GM18951 (cell line): ENCODE measurements around the gene SMCO1.
"Not testable (repeated sequence)": the region's sequence is repeated elsewhere in the genome, so short reads cannot be mapped to it uniquely, and the experiment has no call there.

ENCODE experiments used
- POLR2A ChIP-seq: IDR thresholded peaks from 4 replicates; pipeline ENCODE4 v1.6.1; 2011; ENCODE audit warnings: mild to moderate bottlenecking; ENCODE audit not compliant: insufficient read length, insufficient read depth; ENCODE audit errors: extremely low read depth
- in situ Hi-C: fragments of 300-500 bp; cut with MboI; formaldehyde crosslinking; loops from one replicate; pipeline ENCODE4 v1.12.0; 2022; ENCODE audit warnings: low sequenced_read_pairs, mixed read lengths, inconsistent platforms; ENCODE audit not compliant: unreplicated experiment

SMCO1 gene, protein sequence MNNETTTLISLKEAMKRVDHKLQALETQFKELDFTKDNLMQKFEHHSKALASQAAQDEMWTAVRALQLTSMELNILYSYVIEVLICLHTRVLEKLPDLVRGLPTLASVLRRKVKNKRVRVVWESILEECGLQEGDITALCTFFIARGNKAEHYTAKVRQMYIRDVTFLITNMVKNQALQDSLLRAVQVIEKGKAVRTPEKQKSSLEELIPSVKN

DNA sequence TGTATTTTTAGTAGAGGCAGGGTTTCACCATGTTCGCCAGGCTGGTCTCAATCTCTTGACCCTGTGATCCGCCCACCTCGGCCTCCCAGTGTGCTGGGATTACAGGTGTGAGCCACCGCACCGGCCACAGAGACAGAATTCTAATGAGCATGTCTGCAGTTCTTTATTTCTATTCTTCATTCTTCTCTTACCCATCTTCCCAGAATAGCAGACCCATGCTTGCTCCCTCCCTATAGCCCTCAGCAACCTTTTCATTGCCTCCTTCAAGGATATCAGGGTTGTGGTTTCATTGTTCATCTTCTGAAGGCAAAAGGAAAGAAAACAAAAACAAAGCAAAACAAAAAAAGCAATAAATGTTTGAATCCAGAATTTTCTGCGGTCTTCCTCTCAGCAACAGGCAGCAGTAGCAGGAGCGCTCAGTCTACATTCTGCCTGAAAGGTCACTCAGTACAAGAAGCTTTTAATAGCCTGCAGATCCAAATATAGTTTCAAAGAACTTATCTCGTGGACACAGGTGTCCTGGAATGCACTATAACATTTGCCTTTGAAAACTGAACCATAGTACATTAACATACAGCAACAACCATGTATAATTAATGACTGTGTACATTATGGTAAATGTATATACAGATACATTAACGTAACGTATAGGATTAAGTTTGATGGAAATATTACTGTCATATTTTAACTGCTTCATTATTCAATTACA, at the start of gene SMCO1:
Gene SMCO1, minus strand, starts transcription at position 434 of the 709 bp plus-strand sequence. Its CDS starts 137 bp downstream, at position 297.
- no peak for TF ChIP-seq POLR2A
- in situ Hi-C loops: no loop called here

DNA sequence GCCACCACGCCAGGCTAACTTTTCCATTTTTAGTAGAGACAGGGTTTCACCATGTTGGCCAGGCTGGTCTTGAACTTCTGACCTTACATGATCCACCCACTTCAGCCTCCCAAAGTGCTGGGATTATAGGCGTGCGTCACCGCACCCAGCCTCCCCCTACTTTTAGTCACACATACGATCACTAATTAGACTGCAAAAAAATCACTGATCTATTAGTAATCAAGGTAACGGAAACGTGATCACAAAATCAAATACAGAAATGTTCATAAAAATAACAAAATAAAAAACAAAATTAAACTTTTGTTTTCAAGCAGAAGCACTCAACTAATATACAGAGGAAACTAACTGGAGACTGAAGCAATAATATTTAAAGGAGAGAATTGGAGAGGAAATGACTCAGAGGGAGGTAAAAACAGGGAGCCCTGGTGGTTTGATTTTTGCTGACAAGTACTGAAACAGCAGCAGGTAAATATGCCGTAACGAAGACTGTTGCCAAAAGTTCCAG, 48.6 kb upstream of the SMCO1 start:
- in situ Hi-C loops: no loop called here
- no peak for TF ChIP-seq POLR2A

DNA sequence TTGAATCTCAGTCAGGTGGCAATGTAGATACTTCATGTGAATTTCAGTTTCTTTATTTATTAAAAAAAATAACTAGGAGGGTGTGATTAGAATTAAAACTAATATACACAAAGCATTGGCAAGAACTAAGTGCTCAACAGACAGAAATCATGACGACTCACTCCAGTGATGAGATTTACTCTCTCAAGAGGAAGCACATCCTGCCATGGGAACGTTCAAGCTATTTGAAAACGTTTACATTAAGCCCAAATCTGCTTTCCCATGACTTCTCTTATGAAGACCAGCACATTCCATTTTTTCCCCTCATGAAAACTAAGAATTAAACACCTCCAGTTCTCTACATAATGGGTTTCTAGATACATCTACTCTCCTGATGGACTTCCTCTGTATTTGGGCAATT, 44.7 kb upstream of the SMCO1 start:
- TF ChIP-seq POLR2A: no peak
- in situ Hi-C loops: no loop called here

DNA sequence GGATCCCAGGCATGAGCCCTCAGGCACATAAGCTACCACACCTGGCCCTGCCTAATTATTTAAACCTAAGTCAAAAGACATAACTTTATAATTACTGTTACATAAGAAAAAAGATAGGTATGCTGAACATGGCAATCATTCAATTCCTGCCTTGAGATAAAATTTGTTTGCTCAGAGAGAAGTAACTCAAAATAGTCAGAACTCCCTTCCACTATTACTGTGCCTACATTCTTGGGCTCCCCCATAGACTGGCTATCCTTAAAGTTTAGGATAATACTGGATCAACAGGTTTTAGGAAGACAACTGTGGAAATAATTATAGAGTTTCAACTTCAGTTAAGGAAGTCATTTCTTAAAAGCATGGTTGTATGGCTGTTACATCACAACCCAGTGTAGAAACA, 43.3 kb upstream of the SMCO1 start:
- no peak for TF ChIP-seq POLR2A

DNA sequence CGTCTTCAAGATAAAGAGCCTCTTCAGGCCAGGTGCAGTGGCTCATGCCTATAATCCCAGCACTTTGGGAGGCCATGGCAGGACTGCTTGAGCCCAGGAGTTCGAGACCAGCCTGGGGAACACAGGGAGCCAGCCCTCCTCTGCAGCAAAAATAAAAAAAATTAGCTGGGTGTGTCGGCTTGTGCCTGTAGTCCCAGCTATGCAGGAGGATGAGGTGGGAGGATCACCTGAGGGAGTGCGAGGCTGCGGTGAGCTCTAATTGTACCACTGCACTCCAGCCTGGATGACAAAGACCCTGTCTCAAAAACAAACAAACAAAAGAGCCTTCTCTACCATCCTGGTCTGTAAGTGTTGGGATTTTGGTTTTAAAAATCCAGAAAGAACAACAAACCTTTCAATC, 42.1 kb upstream of the SMCO1 start:
- no peak for TF ChIP-seq POLR2A
- in situ Hi-C loops: no loop called here

More for the DNA sequence above, 43.3 kb upstream of the SMCO1 start:
- in situ Hi-C loops: no loop called here

DNA sequence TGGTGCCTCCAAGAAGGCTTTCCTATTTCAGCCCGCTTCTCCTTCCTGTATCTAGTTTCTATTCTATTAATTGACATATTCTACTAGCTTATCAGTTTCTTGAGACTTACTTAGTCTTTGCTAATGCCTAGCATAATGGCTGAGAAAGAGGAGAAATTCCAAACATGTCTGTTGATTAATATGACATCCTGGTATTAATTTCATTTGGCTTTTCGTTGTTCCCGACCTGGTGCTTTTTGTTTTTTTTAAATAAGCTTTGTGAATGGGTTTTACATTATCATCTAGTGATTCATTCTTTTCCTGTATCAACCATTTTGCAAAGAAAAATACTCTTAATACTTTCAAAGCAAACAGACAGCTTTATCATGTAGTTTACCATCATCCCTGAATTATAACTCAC, 40.1 kb upstream of the SMCO1 start:
- TF ChIP-seq POLR2A: no peak
- in situ Hi-C loops: no loop called here

DNA sequence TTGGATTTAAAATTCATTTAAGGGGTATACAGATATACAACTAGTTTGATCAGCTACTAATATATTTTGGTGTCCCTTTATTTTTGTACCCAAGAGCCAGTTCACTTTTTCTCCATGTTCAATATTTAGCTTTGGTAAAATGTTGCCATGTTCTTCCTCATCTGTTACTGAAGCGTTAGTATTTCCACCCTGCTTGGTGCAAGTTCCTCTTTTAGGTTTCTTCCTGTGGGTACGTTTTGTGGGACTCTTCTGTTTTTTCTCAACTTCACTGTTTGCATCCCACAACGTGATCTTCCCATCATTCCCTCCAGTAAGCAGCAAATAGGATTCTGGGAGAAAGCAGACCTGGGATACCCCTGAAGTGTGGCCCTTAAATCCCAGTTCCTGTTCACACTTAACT, 39.1 kb upstream of the SMCO1 start:
- no peak for TF ChIP-seq POLR2A
- in situ Hi-C loops: no loop called here

DNA sequence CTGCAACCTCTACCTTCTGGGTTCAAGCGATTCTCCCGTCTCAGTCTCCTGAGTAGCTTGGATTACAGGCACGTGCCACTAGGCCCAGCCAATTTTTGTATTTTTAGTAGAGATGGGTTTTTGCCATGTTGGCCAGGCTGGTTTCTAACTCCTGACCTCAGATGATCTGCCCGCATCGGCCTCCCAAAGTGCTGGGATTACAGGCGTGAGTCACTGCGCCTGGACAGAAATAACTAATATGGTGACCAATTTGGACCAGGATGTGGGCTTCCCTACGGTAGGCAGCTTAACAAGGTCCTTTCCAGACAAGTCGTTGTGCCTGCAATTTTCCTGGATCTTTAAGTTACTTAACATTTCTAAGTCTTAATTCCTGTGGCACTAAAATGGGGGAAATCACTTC, 38.4 kb upstream of the SMCO1 start:
- TF ChIP-seq POLR2A: no peak
- in situ Hi-C loops: no loop called here

DNA sequence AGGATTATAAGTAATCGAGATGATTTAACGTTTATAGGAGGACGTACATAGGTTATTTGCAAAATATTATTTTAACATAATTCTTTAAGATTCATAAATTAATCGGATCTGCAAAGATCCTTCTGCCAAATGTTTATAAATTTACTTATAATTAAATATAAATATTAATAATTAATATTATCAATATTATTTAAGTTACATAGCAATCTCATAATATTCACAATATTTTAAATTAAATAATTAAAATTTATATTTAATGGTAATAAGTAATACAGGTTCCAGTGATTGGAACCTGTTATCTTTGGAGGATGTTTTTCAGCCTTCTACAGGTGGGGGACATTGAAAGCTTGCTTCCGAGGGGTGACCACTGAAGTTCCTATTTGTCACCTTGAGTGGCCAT, 37.1 kb upstream of the SMCO1 start:
- TF ChIP-seq POLR2A: no peak
- in situ Hi-C loops: no loop called here

DNA sequence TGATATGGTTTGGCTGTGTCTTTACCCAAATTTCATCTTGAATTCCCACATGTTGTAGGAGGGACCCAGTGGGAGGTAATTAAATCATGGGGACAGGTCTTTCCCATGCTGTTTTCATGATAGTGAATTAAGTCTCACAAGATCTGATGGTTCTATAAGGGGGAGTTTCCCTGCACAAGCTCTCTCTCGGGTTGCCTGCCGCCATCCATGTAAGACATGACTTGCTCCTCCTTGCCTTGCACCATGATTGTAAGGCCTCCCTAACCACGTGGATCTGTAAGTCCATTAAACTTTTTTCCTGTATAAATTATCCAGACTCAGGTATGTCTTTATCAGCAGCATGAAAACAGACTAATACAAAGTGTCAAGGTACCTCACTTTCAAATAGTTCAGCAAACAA, 35.0 kb upstream of the SMCO1 start:
- in situ Hi-C loops: not testable (repeated sequence)

DNA sequence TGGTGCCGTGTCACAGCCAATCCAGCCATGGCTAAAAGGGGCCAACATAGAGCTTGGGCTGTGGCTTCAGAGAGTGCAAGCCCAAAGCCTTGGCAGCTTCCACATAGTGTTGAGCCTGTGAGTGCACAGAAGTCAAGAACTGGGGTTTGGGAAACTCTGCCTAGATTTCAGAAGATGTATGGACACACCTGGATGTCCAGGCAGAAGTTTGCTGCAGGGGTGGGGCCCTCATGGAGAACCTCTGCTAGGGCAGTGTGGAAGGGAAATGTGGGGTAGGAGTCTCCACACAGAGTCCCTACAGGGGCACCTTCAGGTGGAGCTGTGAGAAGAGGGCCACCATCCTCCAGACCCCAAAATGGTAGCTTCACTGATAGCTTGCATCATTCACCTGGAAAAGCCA, 34.2 kb upstream of the SMCO1 start:
- in situ Hi-C loops: not testable (repeated sequence)

DNA sequence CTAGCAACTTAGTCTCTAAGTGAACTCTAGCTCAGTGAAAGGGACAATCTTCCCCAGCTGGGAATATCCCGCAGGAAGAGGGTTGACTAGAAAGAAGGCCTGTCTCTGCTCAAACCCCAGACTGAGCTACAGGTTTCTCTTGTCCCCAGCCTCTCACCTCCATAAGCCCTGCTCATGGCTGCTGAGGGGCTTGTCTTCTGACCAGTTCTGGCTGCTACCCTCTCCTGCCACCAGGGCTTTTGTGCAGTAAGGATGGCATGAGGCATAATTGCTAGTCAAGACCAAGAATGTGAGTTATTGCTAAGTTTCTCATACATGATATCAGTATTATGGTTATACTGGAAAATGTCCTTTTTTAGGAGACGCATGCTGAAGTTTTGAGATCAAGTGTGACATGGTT, 31.9 kb upstream of the SMCO1 start:
- in situ Hi-C loops: no loop called here
- TF ChIP-seq POLR2A: no peak

DNA sequence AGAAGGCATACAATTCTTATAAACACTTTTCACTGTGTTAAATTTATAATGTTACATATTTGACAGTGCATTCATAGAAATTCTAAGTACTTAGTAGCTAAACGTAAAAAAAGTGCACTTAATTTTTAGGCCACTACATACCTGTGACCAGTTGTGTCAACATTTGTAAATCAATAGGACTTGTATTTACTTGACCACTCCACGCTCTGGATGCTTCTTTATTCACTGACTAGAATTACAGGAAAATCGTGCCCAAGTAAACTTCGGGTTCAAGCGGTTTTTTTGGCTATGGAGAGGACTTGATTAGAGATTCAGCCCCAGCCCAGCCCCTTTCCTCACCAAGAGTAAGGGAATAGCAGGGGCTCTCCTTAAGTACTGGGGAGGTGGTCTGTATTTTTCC, 31.4 kb upstream of the SMCO1 start:
- TF ChIP-seq POLR2A: no peak
- in situ Hi-C loops: no loop called here

DNA sequence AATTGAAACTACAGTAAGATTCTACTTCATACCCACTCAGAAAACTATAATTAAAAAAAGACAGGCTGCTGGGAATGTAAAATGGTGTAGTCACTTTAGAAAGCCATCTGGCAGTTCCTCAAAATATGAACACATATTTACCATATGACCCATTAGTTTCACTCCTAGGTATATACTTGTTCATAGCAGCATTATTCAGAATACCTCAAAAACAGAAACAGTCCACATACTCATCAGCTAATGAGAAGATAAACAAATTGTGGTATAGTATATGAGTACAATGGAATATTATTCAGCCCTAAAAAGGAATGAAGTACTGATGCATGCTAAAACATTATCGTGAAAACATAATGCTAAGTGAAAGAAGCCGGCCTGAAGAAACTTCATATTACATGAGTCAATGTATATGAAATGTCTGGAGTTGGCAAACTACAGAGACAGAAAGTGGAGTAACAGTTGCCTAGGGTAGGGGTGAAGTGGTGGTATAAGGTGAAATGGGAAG, 29.4 kb upstream of the SMCO1 start:
- in situ Hi-C loops: no loop called here
- no peak for TF ChIP-seq POLR2A
